DOHH2 (cell line): ENCODE measurements around the gene PARG.
"Not testable (repeated sequence)": the region's sequence is repeated elsewhere in the genome, so short reads cannot be mapped to it uniquely, and the experiment has no call there.

Experiments
- H3F3A ChIP-seq: fragments of 200-600 bp; sonication (generic), shearing (Covaris generic); 2 replicates; pipeline ENCODE4 v1.6.0; 2016; ENCODE audit warnings: antibody characterized with exemption, mild to moderate bottlenecking; ENCODE audit not compliant: control insufficient read depth, insufficient read depth
- H3K27ac ChIP-seq: fragments of 200-600 bp; sonication (generic); 2 replicates; pipeline ENCODE4 v1.5.1; 2014; ENCODE audit warnings: low read depth, mild to moderate bottlenecking, low read length, moderate library complexity
- H3K27me3 ChIP-seq: fragments of 200-600 bp; sonication (generic); 2 replicates; pipeline ENCODE4 v1.6.1; 2014; ENCODE audit warnings: mild to moderate bottlenecking, low read length, mixed read lengths; ENCODE audit not compliant: control insufficient read depth
- H3K36me3 ChIP-seq: fragments of 200-600 bp; sonication (generic); 2 replicates; pipeline ENCODE4 v1.6.1; 2014; ENCODE audit warnings: mild to moderate bottlenecking, low read length, moderate library complexity, mixed read lengths; ENCODE audit not compliant: control insufficient read depth
- H3K4me1 ChIP-seq: fragments of 200-600 bp; sonication (generic); 2 replicates; pipeline ENCODE4 v1.6.1; 2014; ENCODE audit warnings: mild to moderate bottlenecking, low read length, mixed read lengths; ENCODE audit not compliant: control insufficient read depth
- H3K4me2 ChIP-seq: fragments of 200-600 bp; sonication (generic); 2 replicates; pipeline ENCODE4 v1.6.0; 2014; ENCODE audit warnings: mild to moderate bottlenecking, low read length, moderate library complexity
- H3K4me3 ChIP-seq: fragments of 200-600 bp; sonication (generic); 2 replicates; pipeline ENCODE4 v1.5.1; 2014; ENCODE audit warnings: mild to moderate bottlenecking, low read length, mixed read lengths
- H3K79me2 ChIP-seq: fragments of 200-600 bp; sonication (generic); 2 replicates; pipeline ENCODE4 v1.6.1; 2014; ENCODE audit warnings: mild to moderate bottlenecking, low read length, mixed read lengths; ENCODE audit not compliant: control insufficient read depth
- H3K9me2 ChIP-seq: fragments of 200-600 bp; sonication (generic); replicated peaks from 2 replicates; pipeline ENCODE4 v1.6.1; 2014; ENCODE audit warnings: mild to moderate bottlenecking, low read length, mixed read lengths; ENCODE audit not compliant: control insufficient read depth
- H3K9me3 ChIP-seq: fragments of 200-600 bp; sonication (generic); 2 replicates; pipeline ENCODE4 v1.6.1; 2014; ENCODE audit warnings: antibody characterized with exemption, low read length, mixed read lengths; ENCODE audit not compliant: control insufficient read depth, insufficient read depth
- H4K20me1 ChIP-seq: fragments of 200-600 bp; sonication (generic); 2 replicates; pipeline ENCODE4 v1.6.0; 2014; ENCODE audit warnings: low read depth, mild to moderate bottlenecking, antibody characterized with exemption, low read length, moderate library complexity; ENCODE audit not compliant: control insufficient read depth, insufficient read depth
- CTCF ChIP-seq: fragments of 200-600 bp; sonication (generic); IDR thresholded peaks from one replicate; pipeline ENCODE4 v1.5.1; 2014; ENCODE audit warnings: antibody characterized with exemption, mild to moderate bottlenecking, low read depth, low read length; ENCODE audit not compliant: poor library complexity, severe bottlenecking
- EZH2phosphoT487 ChIP-seq: fragments of 200-600 bp; sonication (generic); IDR thresholded peaks from 2 replicates; pipeline ENCODE4 v1.6.1; 2017; ENCODE audit warnings: borderline replicate concordance, mild to moderate bottlenecking, antibody characterized with exemption, low read length, moderate library complexity, mixed read lengths

PARG gene

GRCh38 chr10:49858697-49859382 lies 83.0 kb downstream of the PARG start:
- H4K20me1 ChIP-seq, H3K4me3 ChIP-seq, H3F3A ChIP-seq, H3K4me1 ChIP-seq, H3K27ac ChIP-seq, H3K79me2 ChIP-seq, H3K9me3 ChIP-seq, H3K36me3 ChIP-seq, H3K9me2 ChIP-seq, H3K27me3 ChIP-seq, H3K4me2 ChIP-seq: not testable (repeated sequence)

- H3K9me3 ChIP-seq, H3K9me2 ChIP-seq, H3K79me2 ChIP-seq, H3K4me3 ChIP-seq, H3K27me3 ChIP-seq, H3K4me2 ChIP-seq, H3K36me3 ChIP-seq, H4K20me1 ChIP-seq, H3F3A ChIP-seq, H3K4me1 ChIP-seq, H3K27ac ChIP-seq: not testable (repeated sequence)
Measured at GRCh38 chr10:49849520-49849919, 92.3 kb downstream of the PARG start.

- Histone ChIP-seq H3K27me3 (no peaks in the 10 kb centered on the region), H3F3A (no peaks in the 10 kb centered on the region), H3K9me2 (no peaks in the 10 kb centered on the region), H3K4me2 (no peak overlapping the region), H4K20me1 (no peaks in the 10 kb centered on the region), H3K4me1 (no peaks in the 10 kb centered on the region), H3K27ac (no peak overlapping the region), H3K9me3 (no peaks in the 10 kb centered on the region), H3K36me3 (peaks cover 21% of the 10 kb centered on the region), H3K79me2 (no peaks in the 10 kb centered on the region), H3K4me3 (no peak overlapping the region)
- TF ChIP-seq EZH2phosphoT487 (no peak), CTCF (no peak)
Measured at GRCh38 chr10:49844775-49845595, 96.8 kb downstream of the PARG start.

- H3K36me3 ChIP-seq, result peaks cover 30% of the 10 kb centered on the region
- H3K9me3 ChIP-seq, H3K4me1 ChIP-seq, H3K27me3 ChIP-seq, H3K79me2 ChIP-seq, H4K20me1 ChIP-seq, H3K4me2 ChIP-seq, H3K27ac ChIP-seq, H3K4me3 ChIP-seq, H3K9me2 ChIP-seq, H3F3A ChIP-seq: not testable (repeated sequence)
Measured at GRCh38 chr10:49842333-49842628, 99.5 kb downstream of the PARG start.
